ENCODE measurements around the gene MAP4K2.

Gene MAP4K2

DNA sequence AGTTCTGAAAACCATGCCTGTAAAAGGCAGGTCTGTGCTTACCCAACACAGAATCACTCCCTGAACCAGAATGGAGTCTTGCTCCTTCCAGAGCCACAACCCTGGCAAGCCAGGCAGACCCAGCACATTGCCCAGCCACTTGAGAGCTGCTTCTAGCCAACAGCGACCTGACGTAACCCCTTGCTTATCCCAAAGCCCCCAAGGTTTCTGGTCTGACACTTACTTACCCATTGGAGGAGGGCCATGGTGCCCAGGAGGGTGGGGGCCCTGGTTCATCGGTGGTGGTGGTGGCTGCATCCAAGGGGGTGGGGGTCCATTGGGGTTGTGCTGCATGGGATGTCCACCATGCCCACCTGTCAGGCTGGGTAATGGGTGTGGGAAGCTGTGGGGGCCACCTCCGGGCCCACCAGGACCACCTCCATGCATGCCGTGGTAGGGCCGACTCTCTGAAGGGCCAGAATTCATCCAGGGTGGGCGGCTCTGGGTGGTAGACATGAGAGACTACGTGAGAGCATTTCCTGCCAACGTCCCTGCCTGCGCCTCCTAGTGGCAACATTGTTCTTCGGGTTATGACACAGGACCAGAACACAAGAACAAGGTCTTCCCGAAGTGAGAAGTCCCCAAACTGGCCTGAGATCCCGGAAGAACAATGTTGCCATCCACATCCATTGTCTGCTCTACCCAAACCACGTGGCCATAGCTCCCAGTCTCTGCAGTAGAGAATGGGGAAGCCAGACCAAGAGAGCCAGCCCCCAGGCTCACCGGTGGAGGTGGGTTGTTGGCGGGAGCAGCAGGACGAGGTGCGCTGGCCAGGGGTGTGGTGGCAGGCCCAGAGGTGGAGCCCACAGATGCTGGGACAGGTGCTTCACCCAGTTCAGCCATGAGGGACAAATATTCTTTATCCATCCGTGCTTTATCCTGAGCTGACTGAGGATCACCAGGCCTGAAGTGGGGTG lies 35.4 kb downstream of the MAP4K2 start:
- peak; percentile 75 for DNase-seq (ENCODE audit: low spot score)

DNA sequence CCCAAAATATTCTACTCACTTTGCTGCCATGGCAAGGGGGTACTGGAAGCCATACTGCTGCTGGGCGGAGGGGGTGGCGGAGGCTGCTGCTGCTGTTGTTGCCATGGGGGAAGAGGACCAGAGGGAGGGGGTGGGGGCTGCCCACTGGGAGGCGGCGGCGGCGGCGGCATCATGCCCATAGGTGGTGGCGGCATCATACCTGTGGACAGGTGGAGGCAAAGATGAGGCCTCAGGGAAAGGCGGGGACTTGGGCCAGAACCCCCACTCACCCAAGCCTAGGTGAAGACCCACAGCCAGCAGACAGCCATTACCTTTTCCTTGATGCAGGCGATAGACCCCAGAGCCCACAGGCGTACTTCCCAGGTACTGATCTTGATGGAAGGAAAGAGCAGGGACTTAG lies 36.1 kb downstream of the MAP4K2 start:
- DNase-seq (ENCODE audit: low spot score): no peak

- DNase-seq (ENCODE audit: low spot score): no peak
These were observed 37.0 kb downstream of the MAP4K2 start for GRCh38 chr11:64765851-64766665.

DNA sequence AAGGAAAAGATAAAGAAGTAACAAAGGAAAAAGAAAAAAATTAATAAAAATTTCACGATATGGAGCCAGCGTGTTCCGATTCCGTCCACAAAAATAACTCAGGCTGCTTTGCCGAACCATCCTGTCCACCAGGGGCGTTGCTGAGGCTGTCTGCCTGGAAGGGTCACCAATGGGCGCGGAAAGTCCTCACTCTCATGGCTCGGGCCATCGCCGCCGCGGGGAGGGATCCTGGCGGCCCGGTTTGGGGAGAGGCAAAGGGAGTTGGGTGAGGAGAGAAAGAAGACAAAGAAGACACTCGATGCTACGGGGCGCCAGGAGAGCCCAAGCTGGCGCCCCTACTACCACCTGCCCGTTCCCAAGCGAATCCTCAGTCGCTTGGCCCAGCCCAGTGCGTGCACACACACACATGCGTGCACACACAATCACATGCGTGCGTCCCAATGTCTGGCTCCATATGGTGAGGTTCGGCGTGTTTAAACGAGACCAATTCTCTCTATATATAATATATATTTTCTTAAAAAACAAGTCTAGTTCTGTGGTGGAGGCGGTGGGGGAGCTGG lies 37.6 kb downstream of the MAP4K2 start:
- peak; percentile 42 for DNase-seq (ENCODE audit: low spot score)

GRCh38 chr11:64764753-64765152 lies 38.3 kb downstream of the MAP4K2 start:
- no peak for DNase-seq (ENCODE audit: low spot score)

DNA sequence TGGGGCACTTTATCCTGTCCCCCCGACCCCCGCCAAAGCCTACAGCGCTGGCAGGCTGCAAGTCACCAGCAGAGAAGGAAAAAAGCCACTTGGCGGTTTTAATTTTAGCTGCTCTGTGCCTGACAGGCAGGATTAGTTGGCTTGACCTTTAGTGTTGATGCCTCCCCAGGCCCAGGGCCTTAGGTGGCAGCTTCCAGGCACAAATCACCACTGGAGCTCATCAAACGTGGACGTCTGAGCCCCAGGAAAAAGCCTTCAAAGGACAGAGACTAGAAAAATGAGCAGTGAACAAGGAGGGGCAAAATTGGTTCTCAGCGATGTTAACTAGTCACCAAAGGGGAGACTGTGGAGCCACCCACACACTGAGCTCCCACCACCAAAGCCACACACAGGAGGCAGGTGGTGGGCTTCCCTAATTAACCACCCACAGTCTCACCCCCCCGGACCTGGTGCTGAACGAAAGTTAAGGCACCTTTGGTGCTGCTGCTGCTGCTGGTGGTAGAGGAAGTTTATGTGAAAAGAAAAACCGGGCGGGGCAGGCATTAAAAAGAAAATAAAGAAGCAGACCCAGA lies 38.9 kb downstream of the MAP4K2 start:
- DNase-seq (ENCODE audit: low spot score): no peak

DNA sequence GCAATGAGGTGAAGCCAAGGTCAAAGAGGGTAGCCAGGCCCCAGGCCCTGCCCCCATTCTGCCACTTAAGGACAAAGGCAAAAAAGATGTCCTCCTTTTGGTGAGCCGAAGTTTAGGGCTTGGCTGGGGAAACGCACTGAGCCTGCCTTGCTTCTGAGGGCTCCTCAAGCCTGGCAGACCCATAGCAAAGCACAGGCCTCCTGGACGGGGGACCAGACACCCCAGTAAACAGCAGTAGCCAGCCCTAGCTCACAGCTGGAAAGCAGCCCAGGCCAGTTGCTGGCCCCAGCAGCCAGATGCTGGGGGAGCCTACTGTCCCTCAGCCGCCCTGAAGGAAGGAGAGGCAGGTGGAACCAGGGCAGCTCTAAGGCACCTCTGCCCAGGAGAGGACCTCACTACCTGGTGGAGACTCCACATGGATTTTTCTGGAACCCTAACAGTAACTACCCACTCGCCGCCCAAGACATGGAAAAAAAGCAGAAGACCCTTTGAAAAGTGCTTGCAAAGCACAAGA lies 39.4 kb downstream of the MAP4K2 start:
- DNase-seq (ENCODE audit: low spot score): no peak

DNA sequence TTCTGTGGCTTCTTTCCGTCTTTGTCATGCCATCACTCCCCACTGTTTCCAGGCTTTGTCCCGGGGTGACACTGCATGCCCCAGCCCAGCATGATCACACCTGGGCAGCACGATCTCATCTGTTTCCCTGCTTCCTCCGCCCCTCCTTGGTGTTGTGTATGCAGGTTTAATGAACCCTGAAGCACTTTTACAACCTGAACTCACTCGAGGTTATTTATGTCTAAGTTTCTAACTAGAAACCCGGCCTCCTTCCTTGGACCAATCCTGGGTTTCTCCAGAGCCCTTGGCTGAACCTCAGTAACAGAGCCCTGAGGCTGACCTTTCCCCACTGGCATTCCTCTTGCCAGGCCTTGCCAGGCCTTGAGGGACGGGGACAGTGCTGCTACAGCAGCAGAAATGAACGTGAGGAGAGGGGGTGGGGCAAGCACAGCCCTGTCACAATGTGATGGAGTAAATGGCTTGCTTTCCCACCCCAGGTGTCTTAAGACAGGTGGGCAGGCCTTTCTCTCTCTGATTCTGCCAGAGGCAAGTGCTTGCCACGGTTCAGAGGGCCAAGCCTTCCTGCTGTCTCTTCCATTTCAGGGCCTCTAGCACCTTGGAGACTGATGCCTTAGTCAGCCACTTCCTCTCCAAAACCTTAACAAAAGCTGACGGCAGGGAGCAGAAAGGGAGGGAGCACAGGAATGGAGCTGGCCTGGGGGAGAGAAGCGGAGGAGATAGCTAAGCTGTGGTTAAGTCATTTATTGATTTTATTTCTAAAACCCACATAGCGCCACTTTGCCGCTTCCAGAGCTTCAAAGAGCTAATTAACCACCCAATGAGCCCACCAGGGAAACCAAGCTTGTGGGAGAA lies 40.1 kb downstream of the MAP4K2 start:
- DNase-seq (ENCODE audit: low spot score): peak; percentile 53

DNA sequence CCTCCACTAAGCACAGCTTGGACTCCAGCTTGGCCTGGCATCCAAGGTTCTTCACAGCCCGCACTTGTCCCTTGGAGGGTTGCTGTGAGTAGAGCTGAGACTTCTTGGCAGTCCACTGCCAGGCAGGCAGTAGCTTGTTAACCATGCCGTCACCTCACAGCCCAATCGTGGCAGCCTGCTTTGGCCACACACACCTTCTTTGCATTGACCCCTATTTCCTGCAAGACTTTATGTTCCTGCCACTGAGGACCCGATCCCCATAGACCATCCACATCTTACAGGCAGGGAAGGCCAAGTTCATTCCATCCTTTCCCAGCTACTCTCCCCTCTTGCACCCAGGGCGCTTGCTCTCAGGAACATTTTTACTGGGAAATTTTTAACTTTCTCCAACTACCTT lies 40.7 kb downstream of the MAP4K2 start:
- DNase-seq (ENCODE audit: low spot score): peak; percentile 61

DNA sequence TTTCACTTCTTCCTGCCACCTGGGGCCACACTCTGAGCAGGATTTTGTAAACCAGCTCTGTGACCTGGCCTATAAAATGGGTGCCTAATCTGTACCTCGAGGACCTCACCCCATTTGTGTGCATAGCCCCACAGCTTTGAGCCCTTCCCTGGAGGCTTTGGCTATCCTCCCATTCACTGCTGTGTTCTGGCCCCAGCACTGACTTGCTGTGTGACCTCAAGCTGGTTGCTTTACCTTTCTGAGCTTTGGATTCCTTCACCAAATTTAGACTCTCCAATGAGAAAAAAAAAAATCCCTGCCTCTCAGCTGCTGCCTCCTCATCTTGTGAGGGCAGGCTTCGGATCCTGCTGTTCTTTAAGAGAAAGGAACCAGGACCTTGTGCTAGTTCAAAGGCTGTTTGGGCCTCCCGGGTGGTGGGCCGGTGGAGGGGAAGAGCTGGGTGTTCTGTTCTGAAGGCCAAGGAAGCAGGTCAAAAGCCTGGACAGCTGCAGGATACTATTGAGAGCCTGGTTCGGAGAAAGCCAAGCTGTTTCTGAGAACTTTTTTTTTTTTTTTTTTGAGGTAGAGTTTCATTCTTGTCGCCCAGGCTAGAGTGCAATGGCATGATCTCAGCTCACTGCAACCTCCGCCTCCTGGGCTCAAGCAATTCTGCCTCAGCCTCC lies 42.1 kb downstream of the MAP4K2 start:
- DNase-seq (ENCODE audit: low spot score): peak; percentile 37

GRCh38 chr11:64759722-64760719 lies 43.0 kb downstream of the MAP4K2 start, which contains the start of gene PYGM:
TSS of gene PYGM (minus strand) at chr11:64759974. CDS start at chr11:64759898, 76 bp downstream.
- DNase-seq (ENCODE audit: low spot score): peak; percentile 88

DNA sequence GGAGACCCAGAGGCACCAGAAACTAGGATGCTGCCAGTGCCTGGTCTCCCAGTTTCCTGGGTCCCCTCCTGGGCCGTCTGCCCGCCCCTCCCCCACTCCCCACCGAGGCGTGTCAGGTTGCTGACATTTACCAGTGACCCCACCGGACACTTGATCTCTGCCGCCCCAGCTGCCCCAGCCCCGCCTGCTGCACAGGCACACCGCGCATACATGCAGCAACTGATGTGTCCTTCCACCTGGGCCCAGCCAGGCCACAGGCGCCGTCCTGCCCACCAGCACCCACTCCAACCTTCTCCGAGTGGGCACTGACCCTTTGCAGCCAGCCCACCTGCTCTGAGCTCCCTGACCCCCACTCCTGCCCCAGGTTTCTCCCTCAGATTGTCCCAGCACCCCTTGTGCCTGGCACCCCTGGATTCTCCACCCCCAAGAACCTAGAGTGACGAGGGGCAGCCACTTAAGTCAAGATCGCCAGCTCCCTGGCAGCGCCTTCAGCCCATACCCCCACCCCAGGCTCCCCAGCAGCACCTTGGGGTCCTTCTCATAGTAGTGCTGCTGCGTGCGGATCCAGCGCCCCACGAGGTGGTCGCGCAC lies 43.8 kb downstream of the MAP4K2 start:
- no peak for DNase-seq (ENCODE audit: low spot score)

DNA sequence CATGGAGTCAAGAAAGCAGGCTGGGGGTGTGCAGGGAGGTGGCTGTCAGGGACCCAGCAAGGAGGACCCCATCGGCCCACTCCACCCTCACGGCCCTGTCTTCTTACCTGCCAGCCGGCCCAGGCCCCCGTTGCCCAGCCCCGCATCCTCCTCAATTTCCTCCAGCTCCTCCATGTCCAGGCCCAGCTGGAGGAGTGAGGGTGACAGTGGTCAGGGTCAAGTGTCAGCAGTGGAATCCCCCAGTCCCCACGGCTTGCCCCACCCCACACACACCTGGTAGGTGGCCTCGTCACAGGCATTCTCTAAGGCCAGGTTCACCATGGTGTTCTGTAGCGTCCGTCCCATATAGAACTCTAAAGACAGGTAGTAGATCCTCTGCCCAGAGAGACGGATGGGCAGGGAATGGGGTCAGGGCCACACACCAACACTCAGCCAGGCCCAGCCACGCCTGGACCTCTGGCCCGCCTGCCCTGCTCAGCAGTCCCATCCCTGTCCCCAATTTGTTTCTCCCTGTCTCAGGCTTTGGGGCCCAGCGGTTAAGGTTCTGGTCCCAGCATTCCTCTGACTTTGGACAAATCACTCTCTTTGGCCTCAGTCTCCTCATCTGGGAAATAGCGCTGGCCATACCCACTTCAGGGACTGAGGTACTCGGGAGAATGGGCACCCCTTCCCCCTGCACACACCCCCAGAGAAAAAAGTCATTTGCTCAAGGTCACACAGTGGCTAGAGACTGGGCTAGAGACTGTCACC lies 44.5 kb downstream of the MAP4K2 start:
- no peak for DNase-seq (ENCODE audit: low spot score)

- no peak for DNase-seq (ENCODE audit: low spot score)
These were observed 45.3 kb downstream of the MAP4K2 start for GRCh38 chr11:64757549-64758329.

- DNase-seq (ENCODE audit: low spot score): no peak
These were observed 47.2 kb downstream of the MAP4K2 start for GRCh38 chr11:64755681-64756361.

DNA sequence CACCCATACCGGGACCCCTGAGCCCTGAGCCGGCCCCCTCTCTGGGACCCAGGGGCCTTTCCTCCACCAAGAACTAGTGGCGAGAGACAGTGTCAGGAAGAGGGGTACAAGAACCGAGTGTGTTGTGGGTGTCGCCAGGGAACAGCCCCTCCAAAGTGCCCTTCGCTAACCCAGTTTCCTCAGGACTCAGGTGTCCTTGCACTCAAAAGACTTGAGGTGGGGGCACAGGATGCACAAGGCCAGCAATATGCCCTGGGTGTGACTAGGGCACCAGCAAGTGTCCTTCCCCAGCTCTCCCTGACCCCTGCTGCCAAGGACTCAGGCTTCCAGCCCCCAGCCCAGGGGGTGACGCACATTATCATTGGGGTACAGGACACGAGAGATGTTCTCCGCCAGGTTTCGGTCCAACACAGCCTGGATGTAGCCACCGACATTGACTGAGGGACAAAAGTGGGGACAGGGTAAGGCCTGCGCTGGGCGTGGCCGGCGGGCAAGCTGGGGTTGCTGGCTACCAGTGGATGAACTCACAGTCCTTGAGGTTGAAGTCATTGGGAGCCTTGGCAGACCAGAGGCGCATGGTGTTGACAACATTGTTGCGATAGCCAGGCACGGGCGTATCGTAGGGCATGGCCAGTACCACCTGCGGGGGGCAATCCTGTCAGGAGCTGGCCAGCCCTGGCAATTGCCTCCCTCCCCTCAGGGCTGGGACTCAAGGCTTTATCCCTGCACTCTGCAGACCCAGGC lies 47.9 kb downstream of the MAP4K2 start:
- no peak for DNase-seq (ENCODE audit: low spot score)

Data from cerebellar cortex (tissue), 1 donor.